Measurements from ENCODE around the gene AIRE.

The AIRE gene

GRCh38 chr21:44324854-44325107 lies 39.1 kb downstream of the AIRE start:
- no peak for DNase-seq (ENCODE audit: low read depth)

- DNase-seq (ENCODE audit: low read depth), result no peak
Observed at GRCh38 chr21:44325386-44326271, 40.0 kb downstream of the AIRE start.

- DNase-seq (ENCODE audit: low read depth), result no peak
Observed at GRCh38 chr21:44326272-44326647, 40.6 kb downstream of the AIRE start.

GRCh38 chr21:44326716-44327602 lies 41.3 kb downstream of the AIRE start:
- DNase-seq (ENCODE audit: low read depth), result no peak

GRCh38 chr21:44327603-44327974 lies 41.9 kb downstream of the AIRE start:
- no peak for DNase-seq (ENCODE audit: low read depth)

- DNase-seq (ENCODE audit: low read depth), result no peak
Observed at GRCh38 chr21:44328242-44328895, 42.7 kb downstream of the AIRE start.

- DNase-seq (ENCODE audit: low read depth), result no peak
Observed at GRCh38 chr21:44329086-44329889, 43.6 kb downstream of the AIRE start.

GRCh38 chr21:44329971-44330681 lies 44.5 kb downstream of the AIRE start:
- DNase-seq (ENCODE audit: low read depth), result no peak

GRCh38 chr21:44330698-44331097 lies 45.0 kb downstream of the AIRE start:
- DNase-seq (ENCODE audit: low read depth), result no peak

GRCh38 chr21:44331209-44331608 lies 45.5 kb downstream of the AIRE start:
- no peak for DNase-seq (ENCODE audit: low read depth)

GRCh38 chr21:44331650-44332307 lies 46.1 kb downstream of the AIRE start:
- DNase-seq (ENCODE audit: low read depth), result no peak

- DNase-seq (ENCODE audit: low read depth), result no peak
Observed at GRCh38 chr21:44332383-44332782, 46.7 kb downstream of the AIRE start.

- DNase-seq (ENCODE audit: low read depth), result no peak
Observed at GRCh38 chr21:44332965-44333364, 47.3 kb downstream of the AIRE start.

GRCh38 chr21:44333509-44334328 lies 48.0 kb downstream of the AIRE start:
- DNase-seq (ENCODE audit: low read depth), result no peak

- no peak for DNase-seq (ENCODE audit: low read depth)
Observed at GRCh38 chr21:44334329-44335030, 48.8 kb downstream of the AIRE start.

GRCh38 chr21:44335266-44336059 lies 49.8 kb downstream of the AIRE start:
- no peak for DNase-seq (ENCODE audit: low read depth)

GRCh38 chr21:44337449-44337848 lies 51.8 kb downstream of the AIRE start:
- no peak for DNase-seq (ENCODE audit: low read depth)

Data from T-helper 22 cell (primary cell).